HCEC 1CT (cell line): Measurements from ENCODE around the gene TSHZ1.

Experiments
- DNase-seq: peaks from one replicate; pipeline ENCODE4 v3.0.0-alpha.2; 2017

The TSHZ1 gene

GRCh38 chr18:75249175-75249518 lies 38.5 kb downstream of the TSHZ1 start:
- no peak for DNase-seq

- DNase-seq: no peak
These were observed 39.3 kb downstream of the TSHZ1 start for GRCh38 chr18:75249672-75250470.

GRCh38 chr18:75250471-75250821 lies 39.8 kb downstream of the TSHZ1 start:
- DNase-seq: no peak

DNA sequence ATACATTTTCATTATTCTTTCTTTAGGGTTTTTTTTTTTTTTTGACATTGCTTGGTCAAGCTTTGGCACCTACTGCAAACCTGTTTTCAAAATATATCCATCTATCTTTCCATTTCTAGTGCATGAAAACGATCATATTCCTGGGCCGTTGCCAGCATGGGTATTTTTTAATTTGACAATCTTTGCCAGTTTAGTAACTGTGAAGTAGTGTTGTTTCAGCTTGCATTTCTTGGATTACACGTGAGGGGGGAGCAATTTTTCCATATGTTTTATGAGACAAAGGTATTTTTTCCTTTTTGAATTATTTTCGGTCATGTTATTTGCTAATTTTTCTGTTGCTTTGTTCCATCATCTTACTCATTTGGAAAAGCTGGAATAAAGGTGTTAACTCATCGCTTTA lies 40.9 kb downstream of the TSHZ1 start:
- no peak for DNase-seq

DNA sequence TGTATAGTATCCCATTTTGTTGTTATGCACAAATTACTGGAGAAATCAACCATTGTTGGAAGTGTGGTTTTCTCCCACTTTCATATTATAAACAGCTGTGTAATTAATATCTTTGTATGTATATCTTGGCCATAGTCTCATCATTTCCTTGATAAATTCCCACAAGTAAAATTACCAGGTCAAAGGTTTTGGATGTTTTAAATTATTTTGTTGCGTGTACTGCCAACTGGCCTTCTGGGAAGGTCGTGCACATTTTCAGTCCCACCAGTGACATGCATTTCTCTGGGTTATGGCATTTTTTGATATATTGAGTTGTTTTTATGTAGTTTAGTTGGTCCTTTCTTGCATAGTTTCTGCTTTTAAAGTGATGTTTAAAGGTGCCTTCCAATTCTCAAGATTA lies 41.5 kb downstream of the TSHZ1 start:
- DNase-seq: no peak

DNA sequence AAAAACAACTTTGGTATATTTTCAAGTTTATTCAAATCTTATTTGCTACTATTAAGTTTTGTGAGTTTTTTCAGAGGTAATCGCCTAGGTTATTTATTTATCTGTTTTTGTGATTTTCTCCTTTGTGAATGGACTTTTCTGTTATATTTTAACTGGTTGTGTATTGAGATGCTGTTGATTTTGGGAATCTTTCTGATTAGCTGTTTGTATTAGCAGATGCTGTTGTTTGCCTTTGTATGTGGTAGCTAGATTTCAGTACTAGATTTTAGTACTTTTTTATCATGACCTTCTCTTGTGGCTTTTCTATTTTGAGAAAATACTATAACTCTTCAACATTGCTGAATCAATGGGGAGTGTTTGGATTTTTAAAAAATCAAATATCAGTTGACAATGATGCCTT lies 42.4 kb downstream of the TSHZ1 start:
- no peak for DNase-seq

DNA sequence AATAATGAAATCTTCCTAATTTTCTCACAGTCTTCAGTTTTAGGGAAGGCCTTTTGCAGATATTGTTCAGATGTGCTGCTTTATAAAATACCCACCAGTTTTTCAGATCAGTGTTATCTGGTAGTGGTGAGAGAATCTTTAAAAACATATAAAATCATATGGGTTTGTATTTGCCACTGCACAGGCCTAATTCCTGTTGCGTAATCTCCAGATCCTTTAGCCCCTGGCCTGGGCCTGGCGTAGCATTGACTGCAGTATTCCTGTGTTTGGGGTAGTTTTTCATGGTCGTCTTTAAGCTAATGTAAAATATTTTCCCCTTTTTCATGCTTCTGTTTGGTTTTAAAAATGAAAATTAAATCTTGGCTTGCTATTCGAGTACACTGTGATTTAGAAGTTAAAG lies 43.2 kb downstream of the TSHZ1 start:
- DNase-seq: peak; percentile 11

GRCh38 chr18:75255094-75255493 lies 44.5 kb downstream of the TSHZ1 start:
- no peak for DNase-seq

- DNase-seq: no peak
These were observed 45.8 kb downstream of the TSHZ1 start for GRCh38 chr18:75256376-75256775.

- DNase-seq: no peak
These were observed 47.0 kb downstream of the TSHZ1 start for GRCh38 chr18:75257605-75258004.

DNA sequence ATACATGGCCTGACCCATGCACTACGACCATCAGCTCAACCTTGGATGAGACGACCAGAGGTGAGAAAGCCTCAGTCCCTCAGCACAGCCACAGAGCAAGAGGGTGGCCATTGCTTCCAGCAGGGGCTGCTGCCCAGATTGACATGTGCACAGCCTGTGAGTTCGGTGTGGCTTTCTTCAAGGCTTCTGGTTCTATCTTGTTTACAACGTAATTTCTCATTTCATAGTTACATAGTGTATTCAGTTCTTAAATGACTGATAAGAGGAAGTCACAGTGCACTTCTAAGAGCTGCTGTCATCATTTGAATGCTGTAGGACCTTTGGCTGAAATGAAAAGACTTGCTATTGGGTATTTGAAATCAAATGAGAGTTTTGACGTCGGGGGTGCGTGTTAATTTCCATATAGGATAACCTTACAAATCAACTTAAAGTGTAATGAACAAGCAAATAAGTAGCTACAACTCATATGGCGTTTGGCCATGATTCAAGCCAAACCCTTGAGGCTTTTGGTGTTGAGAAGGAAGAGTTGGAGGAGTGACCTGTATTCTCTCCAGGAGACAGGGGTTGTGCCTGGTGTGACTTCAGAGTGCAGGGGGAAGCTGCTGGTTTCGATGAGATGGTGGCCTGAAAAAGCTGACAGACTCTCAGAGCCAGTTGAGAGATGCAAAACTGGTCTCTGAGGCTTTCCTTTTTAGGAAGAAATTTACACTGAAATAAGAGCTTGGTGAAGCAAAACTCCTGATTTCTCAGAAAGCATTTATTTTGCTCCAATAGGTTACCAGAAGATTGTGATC lies 51.0 kb downstream of the TSHZ1 start:
- no peak for DNase-seq

GRCh38 chr18:75262511-75262910 lies 51.9 kb downstream of the TSHZ1 start:
- DNase-seq: no peak

DNA sequence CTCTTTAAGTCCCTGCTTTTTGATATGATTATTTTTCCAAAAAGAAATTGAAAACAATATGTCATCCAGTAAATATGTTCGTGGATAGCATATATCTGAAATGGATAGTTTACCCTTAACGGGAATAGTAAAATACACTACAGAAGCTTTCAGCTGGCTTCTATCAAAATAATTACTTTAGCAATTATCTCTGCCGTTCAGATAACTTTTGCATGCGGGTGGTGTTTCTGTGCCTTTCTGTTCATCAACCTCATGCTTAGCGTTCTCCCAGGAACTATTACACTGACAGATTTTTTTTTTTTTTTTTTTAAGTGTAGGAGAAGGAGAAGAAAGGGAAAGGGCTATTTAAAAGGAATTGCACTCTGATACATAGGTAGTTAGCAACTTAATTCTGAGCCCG lies 53.6 kb downstream of the TSHZ1 start:
- no peak for DNase-seq

- no peak for DNase-seq
These were observed 54.5 kb downstream of the TSHZ1 start for GRCh38 chr18:75264926-75265597.

GRCh38 chr18:75265872-75266271 lies 55.3 kb downstream of the TSHZ1 start:
- DNase-seq: no peak

DNA sequence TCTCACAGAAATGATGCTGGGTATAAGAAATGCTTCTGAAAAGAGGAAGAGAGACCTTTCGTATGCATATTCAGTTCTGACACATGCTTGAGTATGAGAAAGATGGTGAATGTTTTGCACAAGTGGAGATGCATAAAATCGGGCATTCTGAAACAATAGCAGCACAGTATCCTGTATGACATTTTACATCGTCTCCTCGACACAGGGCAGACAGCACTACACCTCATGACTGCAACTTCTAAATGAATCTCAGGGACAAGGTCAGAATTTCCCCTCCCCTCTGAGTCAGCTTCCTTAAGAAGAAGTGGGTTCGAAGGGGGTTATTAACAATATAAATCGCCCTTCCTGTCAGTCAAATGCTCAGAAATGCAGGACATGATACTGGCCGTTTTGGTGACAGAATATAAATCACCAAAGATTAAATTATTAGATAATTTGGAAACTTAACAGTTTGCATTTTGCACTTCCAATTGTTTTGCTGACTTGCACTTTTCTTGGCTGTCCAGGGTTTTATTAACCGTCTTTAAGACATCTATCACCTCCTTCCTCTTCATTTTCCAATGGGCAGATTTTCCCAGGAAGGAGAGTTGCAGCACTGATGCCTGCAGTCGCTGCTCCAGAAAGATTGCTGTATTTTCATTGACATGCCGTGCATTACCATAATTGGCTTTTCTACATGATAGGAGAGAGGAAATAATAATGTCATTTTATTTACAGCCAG lies 57.2 kb downstream of the TSHZ1 start:
- no peak for DNase-seq

GRCh38 chr18:75268364-75268646 lies 57.7 kb downstream of the TSHZ1 start:
- DNase-seq: no peak

GRCh38 chr18:75269124-75269680 lies 58.6 kb downstream of the TSHZ1 start:
- no peak for DNase-seq

DNA sequence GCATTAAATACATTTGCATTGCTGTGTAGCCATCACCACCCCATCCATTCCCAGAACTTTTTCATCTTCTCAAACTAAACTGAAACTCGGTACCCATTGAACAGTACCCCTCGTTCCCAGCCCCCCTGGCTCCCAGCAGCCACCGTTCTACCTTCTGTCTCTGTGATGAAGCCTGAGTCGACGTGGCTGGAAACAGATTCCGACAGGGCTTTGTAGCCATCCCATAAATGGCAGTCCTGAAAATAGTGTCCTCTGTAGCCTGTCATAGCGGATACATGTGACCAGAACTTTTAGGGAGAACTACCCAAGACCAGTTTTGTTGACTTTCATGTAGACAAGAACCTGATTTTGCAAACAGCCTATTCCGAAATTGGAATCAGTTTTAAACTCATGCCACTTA lies 59.1 kb downstream of the TSHZ1 start:
- no peak for DNase-seq

GRCh38 chr18:75271952-75272351 lies 61.4 kb downstream of the TSHZ1 start:
- DNase-seq: no peak

DNA sequence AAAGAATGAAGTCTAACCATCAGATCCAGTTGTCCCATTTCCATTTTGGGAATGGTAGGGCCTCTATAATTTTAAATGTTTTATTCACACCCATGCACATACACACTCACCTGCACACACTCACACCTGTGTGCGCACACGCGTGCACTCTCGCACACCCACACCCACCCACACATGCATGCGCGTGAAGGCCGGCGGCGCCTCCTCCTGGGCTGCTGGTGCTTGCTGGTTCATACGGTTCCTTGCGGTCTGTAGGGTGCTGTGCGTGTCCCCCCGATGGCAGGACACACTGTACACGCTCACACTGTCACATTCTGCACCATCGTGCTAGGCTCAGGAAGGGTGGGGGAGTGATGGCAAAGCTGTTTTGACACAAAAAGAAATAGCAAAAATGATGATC lies 63.2 kb downstream of the TSHZ1 start:
- no peak for DNase-seq

- no peak for DNase-seq
These were observed 64.6 kb downstream of the TSHZ1 start for GRCh38 chr18:75275226-75275625.
